ENCODE data around the gene HIKESHI.

GRCh38 chr11:86369668-86370067, 67.6 kb downstream of the HIKESHI start:
- no peak for TF ChIP-seq MAX (IDR thresholded peaks at IDR 0.05)
- TF ChIP-seq EGR1 (IDR thresholded peaks at IDR 0.05), result no peak
- TF ChIP-seq YY1 (IDR thresholded peaks at IDR 0.05; ENCODE audit: low read depth), result no peak
- TF ChIP-seq USF1 (IDR thresholded peaks at IDR 0.05), result no peak
- no peak for TF ChIP-seq EP300 (IDR thresholded peaks at IDR 0.05; ENCODE audit: borderline replicate concordance)
- TF ChIP-seq REST (IDR thresholded peaks at IDR 0.05; ENCODE audit: low read depth), result no peak
- no peak for TF ChIP-seq TCF12 (IDR thresholded peaks at IDR 0.05; ENCODE audit: low read depth)
- no peak for TF ChIP-seq RAD21 (IDR thresholded peaks at IDR 0.05; ENCODE audit: low read depth)
- no peak for TF ChIP-seq NFIC (IDR thresholded peaks at IDR 0.05)
